Measurements from ENCODE around the gene SMIM3. TPM values are rescaled to one million over a fixed set of nuclear protein-coding genes. Genes with fewer than 3 reads are reported as not detected.

The SMIM3 gene
- total RNA-seq, 4 donors from 2014 or later: 14.2 to 17.9 (median 15.4) TPM

DNA sequence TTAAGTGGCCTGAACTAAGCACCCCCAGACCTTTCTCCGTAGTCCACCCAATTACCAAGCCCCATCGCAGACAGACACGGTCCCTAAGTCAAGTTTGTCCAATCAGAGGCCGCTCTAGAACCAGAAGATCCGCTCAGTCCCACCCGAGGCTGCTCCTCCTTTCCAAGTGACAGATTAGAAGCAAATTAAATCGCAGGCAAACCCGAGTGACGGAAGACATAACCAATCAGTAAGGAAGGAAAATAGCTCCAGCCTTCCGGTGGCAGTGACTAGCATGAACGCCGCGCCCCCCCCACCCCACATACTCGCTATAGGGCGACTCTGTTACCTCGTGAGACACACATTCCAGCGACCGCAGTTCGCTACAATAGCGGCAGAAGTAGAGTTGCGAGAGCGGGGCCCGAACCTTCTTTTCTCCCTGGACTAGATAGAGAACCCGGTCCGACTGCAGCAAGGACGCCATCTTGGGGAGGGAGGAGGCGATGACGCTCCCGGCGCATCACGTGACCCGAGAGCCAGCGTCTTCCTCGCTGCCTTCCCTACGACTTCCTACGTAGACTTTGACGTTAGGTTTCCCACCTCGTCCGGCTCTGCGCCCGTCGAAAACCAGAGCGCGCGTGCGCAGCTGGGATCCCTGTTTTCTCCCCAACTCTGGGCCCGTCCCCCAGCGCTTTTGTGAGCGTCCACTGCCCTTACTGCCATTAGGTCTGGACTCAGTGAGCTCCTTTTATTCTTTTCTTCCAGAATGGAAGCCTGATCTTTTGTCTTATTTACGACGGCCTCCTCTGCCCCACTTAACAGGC, 19.8 kb upstream of the SMIM3 start, which contains the start of gene DCTN4:
Gene DCTN4, minus strand, starts transcription at position 487 of the 803 bp plus-strand sequence. Its CDS starts 24 bp downstream, at position 463.
- no peaks in the 10 kb centered on the region for H3K9me3 ChIP-seq
- H3K27me3 ChIP-seq: no peaks in the 10 kb centered on the region
- H3K36me3 ChIP-seq: peaks cover 0 to 25% of the 10 kb centered on the region in 2 donors
- intact Hi-C loops (cut with DNase I; ENCODE audit: low total_unique reads): loop anchor here (2.0 to 5.0 kb wide), 3 partner anchors 20 to 401 kb away; partner anchors contain the start of genes RBM22, SMIM3 and TCOF1
- DNase-seq: peak; percentile 97 to 98
- peak within 1 kb of the TSS; percentile 95 to 97 (median 96) for H3K27ac ChIP-seq
- peak within 1 kb of the TSS; percentile 68 to 75 (median 71) for H3K4me3 ChIP-seq
- TF ChIP-seq POLR2A (IDR thresholded peaks at IDR 0.05): peak; percentile 48 to 71
- TF ChIP-seq, protein P1, sequence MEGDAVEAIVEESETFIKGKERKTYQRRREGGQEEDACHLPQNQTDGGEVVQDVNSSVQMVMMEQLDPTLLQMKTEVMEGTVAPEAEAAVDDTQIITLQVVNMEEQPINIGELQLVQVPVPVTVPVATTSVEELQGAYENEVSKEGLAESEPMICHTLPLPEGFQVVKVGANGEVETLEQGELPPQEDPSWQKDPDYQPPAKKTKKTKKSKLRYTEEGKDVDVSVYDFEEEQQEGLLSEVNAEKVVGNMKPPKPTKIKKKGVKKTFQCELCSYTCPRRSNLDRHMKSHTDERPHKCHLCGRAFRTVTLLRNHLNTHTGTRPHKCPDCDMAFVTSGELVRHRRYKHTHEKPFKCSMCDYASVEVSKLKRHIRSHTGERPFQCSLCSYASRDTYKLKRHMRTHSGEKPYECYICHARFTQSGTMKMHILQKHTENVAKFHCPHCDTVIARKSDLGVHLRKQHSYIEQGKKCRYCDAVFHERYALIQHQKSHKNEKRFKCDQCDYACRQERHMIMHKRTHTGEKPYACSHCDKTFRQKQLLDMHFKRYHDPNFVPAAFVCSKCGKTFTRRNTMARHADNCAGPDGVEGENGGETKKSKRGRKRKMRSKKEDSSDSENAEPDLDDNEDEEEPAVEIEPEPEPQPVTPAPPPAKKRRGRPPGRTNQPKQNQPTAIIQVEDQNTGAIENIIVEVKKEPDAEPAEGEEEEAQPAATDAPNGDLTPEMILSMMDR (IDR thresholded peaks at IDR 0.05 in 4 of 5, conservative IDR thresholded peaks at IDR 0.05 in 1 of 5): peak in 2 of 5 experiments; percentile 35 to 56
- peak; percentile 95 to 98 for ATAC-seq
- H3K4me1 ChIP-seq: peaks cover 16 to 30% of the 10 kb centered on the region in 2 donors
- in situ Hi-C loops (cut with MboI; ENCODE audit: low sequenced_read_pairs in 4 of 4): no loop called here

DNA sequence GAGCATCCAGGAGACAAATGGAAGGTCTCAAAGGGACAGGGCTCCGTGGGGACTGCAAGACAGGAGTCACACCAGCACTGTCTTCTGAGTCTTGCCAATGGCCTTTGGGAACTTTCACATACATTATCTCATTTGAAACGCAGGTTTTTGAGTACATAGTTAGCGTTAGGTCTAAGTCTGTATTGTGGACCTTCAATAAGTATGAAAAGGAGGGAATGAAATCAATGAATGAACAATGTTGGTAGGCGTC, 19.3 kb upstream of the SMIM3 start:
- TF ChIP-seq, protein P1 (IDR thresholded peaks at IDR 0.05 in 4 of 5, conservative IDR thresholded peaks at IDR 0.05 in 1 of 5): no peak
- TF ChIP-seq POLR2A (IDR thresholded peaks at IDR 0.05): no peak
- peak overlapping the region; percentile 95 to 97 (median 96) for H3K27ac ChIP-seq
- DNase-seq: no peak
- ATAC-seq: no peak
- in situ Hi-C loops (cut with MboI; ENCODE audit: low sequenced_read_pairs in 4 of 4) (no loop called here), intact Hi-C loops (cut with DNase I; ENCODE audit: low total_unique reads) (loop anchor here (2.0 to 5.0 kb wide), 3 partner anchors 20 to 402 kb away; partner anchors contain the start of genes RBM22, SMIM3 and TCOF1)
- no peaks in the 10 kb centered on the region for H3K9me3 ChIP-seq
- peaks cover 0 to 20% of the 10 kb centered on the region in 2 donors for H3K36me3 ChIP-seq
- H3K27me3 ChIP-seq: no peaks in the 10 kb centered on the region
- peaks cover 16 to 27% of the 10 kb centered on the region in 2 donors for H3K4me1 ChIP-seq
- peak overlapping the region; percentile 68 to 75 (median 71) for H3K4me3 ChIP-seq

GRCh38 chr5:150762211-150762610, 16.3 kb upstream of the SMIM3 start:
- in situ Hi-C loops (cut with MboI; ENCODE audit: low sequenced_read_pairs in 4 of 4) (no loop called here), intact Hi-C loops (cut with DNase I; ENCODE audit: low total_unique reads) (no loop called here)
- Histone ChIP-seq H3K9me3 (no peaks in the 10 kb centered on the region), H3K27me3 (no peaks in the 10 kb centered on the region), H3K36me3 (no peaks in the 10 kb centered on the region), H3K4me1 (peaks cover 6 to 11% of the 10 kb centered on the region in 2 donors), H3K27ac (peak overlapping the region; percentile 64 to 76 (median 68)), H3K4me3 (no peak overlapping the region)
- TF ChIP-seq, protein P1 (IDR thresholded peaks at IDR 0.05 in 4 of 5, conservative IDR thresholded peaks at IDR 0.05 in 1 of 5): no peak
- TF ChIP-seq POLR2A (IDR thresholded peaks at IDR 0.05): no peak
- DNase-seq: no peak
- ATAC-seq: no peak

- Histone ChIP-seq H3K4me3 (no peak overlapping the region), H3K36me3 (no peaks in the 10 kb centered on the region), H3K9me3 (no peaks in the 10 kb centered on the region), H3K27ac (peak overlapping the region; percentile 64 to 76 (median 68)), H3K4me1 (peaks cover 0 to 4% of the 10 kb centered on the region in 2 donors), H3K27me3 (no peaks in the 10 kb centered on the region)
- intact Hi-C loops (cut with DNase I; ENCODE audit: low total_unique reads): no loop called here
- ATAC-seq: no peak
- in situ Hi-C loops (cut with MboI; ENCODE audit: low sequenced_read_pairs in 4 of 4): no loop called here
- TF ChIP-seq POLR2A (IDR thresholded peaks at IDR 0.05): peak in 1 of 2 donors; percentile 9
- TF ChIP-seq, protein P1 (IDR thresholded peaks at IDR 0.05 in 4 of 5, conservative IDR thresholded peaks at IDR 0.05 in 1 of 5): no peak
- DNase-seq: peak; percentile 41 to 68
Observed at GRCh38 chr5:150763023-150763769, 15.4 kb upstream of the SMIM3 start.
